HG02885 (cell line): ENCODE measurements around the gene ZNF613.
"Not testable (repeated sequence)": the region's sequence is repeated elsewhere in the genome, so short reads cannot be mapped to it uniquely, and the experiment has no call there.

Experiments used
- ATAC-seq: cut with Tn5 transposase; IDR thresholded peaks from one replicate; pipeline ENCODE4 v1.9.1; 2021; ENCODE audit warnings: mild to moderate bottlenecking; ENCODE audit not compliant: unreplicated experiment, poor library complexity

The ZNF613 gene

DNA sequence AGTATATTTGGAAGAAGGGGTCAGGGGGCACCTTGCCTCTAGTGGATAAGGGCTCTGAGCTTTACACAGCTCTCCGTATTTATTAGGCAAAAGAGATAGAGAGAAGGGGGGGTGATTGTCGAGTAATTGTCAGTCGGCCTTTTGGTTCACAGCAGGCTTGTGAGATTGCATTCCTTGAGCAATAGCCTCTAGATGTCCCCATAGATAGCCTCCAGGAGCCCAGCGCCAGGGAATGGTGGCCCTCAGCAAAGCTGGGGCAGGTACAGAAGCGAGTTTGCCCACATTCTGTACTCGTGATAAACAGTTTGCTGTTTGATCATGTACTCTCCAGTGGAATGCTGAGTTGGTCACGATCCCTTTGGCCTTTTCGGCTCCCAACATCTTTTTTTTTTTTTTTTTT lies 4.6 kb downstream of the ZNF613 start:
- ATAC-seq, result no peak

- ATAC-seq, result no peak
Observed at GRCh38 chr19:51938936-51939335, 11.7 kb downstream of the ZNF613 start.

DNA sequence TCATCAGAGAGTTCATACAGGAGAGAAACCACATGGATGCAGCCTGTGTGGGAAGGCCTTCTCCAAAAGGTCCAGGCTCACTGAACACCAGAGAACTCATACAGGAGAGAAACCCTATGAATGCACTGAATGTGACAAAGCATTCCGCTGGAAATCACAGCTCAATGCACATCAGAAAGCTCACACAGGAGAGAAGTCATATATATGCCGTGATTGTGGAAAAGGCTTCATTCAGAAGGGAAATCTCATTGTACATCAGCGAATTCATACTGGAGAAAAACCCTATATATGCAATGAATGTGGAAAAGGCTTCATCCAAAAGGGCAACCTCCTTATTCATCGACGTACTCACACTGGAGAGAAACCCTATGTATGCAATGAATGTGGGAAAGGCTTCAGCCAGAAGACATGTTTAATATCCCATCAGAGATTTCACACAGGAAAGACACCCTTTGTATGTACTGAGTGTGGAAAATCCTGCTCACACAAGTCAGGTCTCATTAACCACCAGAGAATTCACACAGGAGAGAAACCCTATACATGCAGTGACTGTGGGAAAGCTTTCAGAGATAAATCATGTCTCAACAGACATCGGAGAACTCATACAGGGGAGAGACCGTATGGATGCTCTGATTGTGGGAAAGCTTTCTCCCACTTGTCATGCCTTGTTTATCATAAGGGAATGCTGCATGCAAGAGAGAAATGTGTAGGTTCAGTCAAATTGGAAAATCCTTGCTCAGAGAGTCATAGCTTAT lies 17.7 kb downstream of the ZNF613 start:
- ATAC-seq, result no peak

DNA sequence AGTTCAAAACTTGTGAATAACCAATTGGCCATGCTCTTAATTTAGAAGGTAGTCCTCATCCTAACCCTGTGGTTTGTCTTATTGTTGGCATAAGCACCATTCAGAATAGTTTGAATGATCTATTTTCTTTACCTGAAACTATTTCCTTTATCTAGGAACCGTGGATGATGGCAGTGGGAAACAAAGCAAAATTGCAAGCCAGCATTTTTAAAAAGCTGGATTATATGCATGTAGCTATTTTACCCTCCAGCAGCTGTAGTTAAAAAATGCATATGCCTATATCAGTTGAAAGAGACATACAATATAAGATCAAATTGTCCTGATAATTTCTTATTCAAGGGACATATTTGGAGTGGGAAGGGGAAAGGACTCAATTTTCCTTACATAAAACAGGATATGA lies 19.3 kb downstream of the ZNF613 start:
- no peak for ATAC-seq

GRCh38 chr19:51948975-51949374 lies 21.7 kb downstream of the ZNF613 start:
- ATAC-seq, result no peak

GRCh38 chr19:51957846-51958245 lies 30.6 kb downstream of the ZNF613 start:
- not testable (repeated sequence) for ATAC-seq

GRCh38 chr19:51959791-51960190 lies 32.5 kb downstream of the ZNF613 start:
- no peak for ATAC-seq

- not testable (repeated sequence) for ATAC-seq
Observed at GRCh38 chr19:51960621-51961233, 33.5 kb downstream of the ZNF613 start.

- no peak for ATAC-seq
Observed at GRCh38 chr19:51965583-51965982, 38.3 kb downstream of the ZNF613 start.

DNA sequence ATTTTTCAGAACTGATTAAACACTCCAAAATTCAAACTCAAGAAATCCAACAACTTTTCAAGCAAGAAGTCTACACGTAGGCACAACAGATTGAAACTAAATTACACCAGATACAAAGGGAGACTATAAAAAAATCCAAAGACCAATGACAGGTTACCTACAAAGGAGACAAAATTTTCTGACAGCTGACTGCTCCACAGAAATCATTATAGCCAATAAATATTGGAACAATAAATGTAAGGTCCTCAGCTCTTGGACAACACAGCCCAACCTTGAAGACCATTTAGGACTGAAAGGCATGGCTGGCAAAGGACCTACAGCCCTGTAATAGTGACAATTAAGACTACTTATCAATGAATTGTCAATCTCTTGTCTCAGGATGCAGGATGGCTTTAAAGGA lies 43.4 kb downstream of the ZNF613 start:
- no peak for ATAC-seq

DNA sequence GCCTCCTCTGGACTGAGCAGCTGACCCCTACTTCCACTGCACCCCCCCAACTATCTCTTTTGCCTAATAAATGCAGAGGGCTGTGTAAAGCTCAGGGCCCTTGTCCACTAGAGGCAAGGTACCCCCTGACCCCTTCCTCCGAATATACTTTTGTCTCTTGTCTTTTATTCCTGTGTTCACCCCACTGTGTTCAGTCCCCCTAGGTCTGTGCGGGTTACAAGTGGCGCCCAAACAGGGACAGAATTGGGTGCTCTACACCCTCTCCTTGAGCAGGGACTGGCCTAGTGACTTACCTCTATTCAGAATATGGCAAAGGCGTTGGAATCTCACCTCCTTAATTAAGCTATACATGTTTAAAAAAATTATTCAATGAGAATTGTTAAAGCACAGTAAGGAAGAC lies 44.4 kb downstream of the ZNF613 start:
- no peak for ATAC-seq

DNA sequence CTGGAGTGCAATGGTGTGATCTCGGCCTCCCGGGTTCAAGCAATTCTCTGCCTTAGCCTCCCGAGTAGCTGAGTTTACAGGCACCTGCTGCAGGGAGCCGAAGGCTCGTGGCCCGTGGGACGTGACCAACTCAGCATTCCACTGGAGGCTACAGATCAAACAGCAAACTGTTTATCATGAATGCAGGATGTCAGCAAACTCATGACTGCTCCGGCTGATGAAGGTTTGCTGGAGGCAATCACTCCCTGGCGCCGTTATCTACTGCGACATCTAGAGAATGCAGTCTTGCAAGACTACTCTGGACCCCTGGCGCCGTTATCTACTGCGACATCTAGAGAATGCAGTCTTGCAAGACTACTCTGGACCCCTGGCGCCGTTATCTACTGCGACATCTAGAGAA lies 48.5 kb downstream of the ZNF613 start:
- ATAC-seq, result not testable (repeated sequence)

- no peak for ATAC-seq
Observed at GRCh38 chr19:51976852-51977251, 49.6 kb downstream of the ZNF613 start.

DNA sequence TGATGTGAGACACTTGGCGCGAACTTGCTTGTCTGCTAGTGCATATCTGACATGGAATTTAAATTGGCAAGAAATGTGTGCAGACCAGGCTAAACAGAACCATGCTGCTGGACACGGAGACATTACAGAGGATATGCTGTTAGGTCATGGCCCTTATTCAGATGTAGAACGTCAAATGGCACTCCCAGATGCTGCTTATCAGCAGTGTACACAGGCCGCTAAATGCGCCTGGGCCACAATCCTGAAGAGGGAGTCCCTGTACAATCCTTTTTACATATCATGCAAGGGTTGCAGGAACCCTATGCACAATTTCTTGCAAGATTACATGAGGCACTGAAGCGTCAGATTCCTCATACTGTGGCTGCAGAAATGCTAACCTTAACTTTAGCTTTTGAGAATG lies 50.1 kb downstream of the ZNF613 start:
- no peak for ATAC-seq

GRCh38 chr19:51978882-51979281 lies 51.6 kb downstream of the ZNF613 start:
- ATAC-seq, result no peak

DNA sequence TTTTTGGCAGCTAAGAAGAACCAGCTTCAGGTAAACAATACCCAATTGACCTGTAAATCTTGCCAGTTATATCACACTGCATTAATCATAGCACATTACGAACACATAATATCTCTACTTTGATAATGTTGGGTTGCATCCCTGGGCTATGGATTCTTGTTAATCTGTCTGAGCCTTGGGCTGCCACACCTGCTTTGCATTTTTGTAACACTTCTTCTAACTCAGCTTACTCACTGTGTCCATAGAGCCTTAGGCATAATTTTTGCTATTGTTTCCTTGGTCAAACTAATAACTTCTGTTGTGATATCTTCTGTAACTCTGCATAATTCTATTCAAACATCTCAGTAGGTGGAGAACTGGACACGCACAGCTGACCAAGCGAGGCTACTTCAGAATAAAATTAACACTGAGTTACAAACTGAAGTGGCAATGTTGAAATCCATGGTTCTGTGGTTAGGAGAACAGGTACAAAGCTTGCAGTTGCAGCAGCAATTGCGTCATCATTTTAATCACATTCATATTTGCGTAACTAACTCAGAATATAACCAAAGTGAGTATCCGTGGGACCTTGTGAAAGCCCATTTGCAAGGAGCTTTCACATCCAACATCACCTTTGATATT lies 53.0 kb downstream of the ZNF613 start:
- no peak for ATAC-seq

DNA sequence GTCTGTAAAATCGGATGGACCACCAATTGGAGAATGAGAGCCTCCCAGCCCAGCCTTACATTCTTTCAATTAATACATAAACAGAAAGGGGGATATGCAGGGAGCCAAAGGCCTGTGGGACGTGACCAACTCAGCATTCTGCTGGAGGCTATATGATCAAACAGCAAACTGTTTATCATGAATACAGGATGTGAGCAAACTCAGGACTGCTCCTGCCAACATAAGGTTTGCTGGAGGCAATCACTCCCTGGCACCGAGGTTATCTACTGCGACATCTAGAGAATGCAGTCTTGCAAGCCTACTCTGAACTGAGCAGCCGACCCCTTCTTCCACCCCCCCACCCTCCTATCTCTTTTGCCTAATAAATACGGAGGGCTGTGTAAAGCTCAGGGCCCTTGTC lies 53.7 kb downstream of the ZNF613 start:
- not testable (repeated sequence) for ATAC-seq

DNA sequence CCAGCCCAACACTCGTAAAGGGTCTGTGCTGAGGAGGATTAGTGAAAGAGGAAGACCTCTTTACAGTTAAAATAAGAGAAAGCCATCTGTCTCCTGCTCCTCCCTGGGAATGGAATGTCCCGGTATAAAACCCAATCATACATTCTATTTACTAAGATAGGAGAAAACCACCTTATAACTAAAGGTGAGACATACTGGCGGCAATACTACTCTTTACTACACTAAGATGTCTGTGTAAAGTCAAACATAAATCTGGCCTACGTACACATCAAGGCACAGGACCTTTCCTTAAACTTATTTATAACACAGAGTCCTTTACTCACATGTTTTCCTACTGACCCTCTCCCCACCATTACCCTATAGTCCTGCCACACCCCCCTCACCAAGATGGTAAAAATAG lies 56.1 kb downstream of the ZNF613 start:
- ATAC-seq, result no peak

DNA sequence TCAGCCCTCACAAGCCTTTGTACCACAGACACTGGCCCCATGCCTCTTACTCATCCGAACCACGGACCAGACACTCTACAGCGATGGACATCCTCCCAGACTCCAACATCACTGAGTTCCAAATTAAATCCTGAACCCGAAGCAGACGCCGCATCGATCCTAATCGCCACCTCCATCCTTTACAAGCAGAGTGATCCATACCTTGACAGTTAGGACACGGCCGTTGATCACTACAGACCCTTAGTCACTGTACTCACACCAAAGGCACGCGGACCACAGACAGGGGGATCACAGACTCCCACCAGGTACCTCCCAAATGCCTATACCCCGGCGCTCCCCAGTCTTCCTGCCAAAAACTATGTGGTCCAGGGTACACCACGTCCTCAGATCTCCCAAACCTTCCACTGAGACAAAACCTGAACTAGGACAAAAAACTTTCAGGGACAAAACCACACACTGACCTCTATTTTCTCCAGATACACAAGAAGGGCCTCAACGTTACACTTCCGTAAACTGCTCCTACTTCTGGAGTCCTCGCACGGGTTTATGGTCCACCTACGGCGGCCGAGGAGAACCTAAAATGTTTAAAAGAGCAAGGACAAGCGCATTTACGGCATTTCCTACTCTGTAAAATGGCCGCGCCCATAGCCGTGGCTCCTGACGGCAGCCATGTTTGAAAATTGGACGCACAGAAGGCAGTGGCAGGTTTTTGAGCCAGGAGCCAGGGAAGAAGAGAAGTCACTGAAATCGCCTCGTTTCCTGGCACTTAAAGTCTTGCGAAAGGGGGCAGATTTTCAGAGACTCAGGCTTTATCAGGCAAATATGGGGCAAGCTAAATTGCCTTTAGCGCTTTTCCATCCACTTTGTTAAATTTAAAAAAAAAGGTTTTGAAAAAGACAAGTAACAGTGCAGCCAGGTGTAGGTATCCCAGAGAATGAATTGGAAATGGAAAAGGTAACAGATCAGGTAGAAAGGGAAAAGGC lies 59.3 kb downstream of the ZNF613 start, which contains the start of gene ZNF350:
TSS of gene ZNF350 (minus strand) at position 532 of the 983 bp plus-strand sequence. CDS start 12,480 bp downstream, outside the sequence.
- peak; percentile 89 for ATAC-seq

DNA sequence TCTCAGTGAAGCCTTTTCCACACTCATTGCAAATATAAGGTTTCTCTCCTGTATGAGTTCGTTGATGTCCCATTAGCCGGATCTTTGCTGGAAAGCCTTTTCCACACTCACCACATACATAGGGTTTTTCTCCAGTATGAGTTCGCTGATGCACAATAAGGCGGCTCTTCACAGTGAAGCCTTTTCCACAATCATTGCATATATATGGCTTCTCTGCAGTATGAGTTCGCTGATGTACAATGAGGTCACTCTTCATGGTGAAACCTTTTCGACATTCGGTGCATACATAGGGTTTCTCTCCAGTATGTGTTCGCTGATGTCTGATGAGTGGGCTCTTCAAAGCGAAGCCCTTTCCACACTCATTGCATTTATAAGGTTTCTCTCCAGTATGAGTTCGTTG lies 66.2 kb downstream of the ZNF613 start:
- ATAC-seq, result no peak
